Hepatocyte (in vitro differentiated cells): ENCODE results near the gene XRCC4. TPM values are rescaled to one million over a fixed set of nuclear protein-coding genes. Genes with fewer than 3 reads are reported as not detected.

Experiments used
- DNase-seq: peaks from one replicate; pipeline ENCODE4 v3.0.0-alpha.2; 2016; ENCODE audit warnings: low spot score
- H2AFZ ChIP-seq: fragments of 200-600 bp; sonication (generic); 2 replicates; pipeline ENCODE4 v1.6.0; 2016; ENCODE audit warnings: antibody characterized with exemption, mild to moderate bottlenecking
- H3K27ac ChIP-seq: fragments of 200-600 bp; sonication (generic); 2 replicates; pipeline ENCODE4 v1.5.1; 2016; ENCODE audit warnings: mild to moderate bottlenecking
- H3K27me3 ChIP-seq: fragments of 200-600 bp; sonication (generic); 2 replicates; pipeline ENCODE4 v1.6.1; 2016
- H3K36me3 ChIP-seq: fragments of 200-600 bp; sonication (generic); replicated peaks from 2 replicates; pipeline ENCODE4 v1.5.1; 2016; ENCODE audit warnings: low read depth; ENCODE audit not compliant: insufficient read depth
- H3K4me1 ChIP-seq: fragments of 200-600 bp; sonication (generic); 2 replicates; pipeline ENCODE4 v1.5.1; 2016; ENCODE audit warnings: mild to moderate bottlenecking, moderate library complexity; ENCODE audit not compliant: insufficient read depth
- H3K4me2 ChIP-seq: fragments of 200-600 bp; sonication (generic); 2 replicates; pipeline ENCODE4 v1.6.0; 2016
- H3K4me3 ChIP-seq: fragments of 200-600 bp; sonication (generic); 2 replicates; pipeline ENCODE4 v1.5.1; 2016; ENCODE audit warnings: mild to moderate bottlenecking
- H3K79me2 ChIP-seq: fragments of 200-600 bp; sonication (generic); 2 replicates; pipeline ENCODE4 v1.6.0; 2017; ENCODE audit warnings: mild to moderate bottlenecking
- H3K9me2 ChIP-seq: fragments of 200-600 bp; sonication (generic); replicated peaks from 2 replicates; pipeline ENCODE4 v1.6.0; 2017; ENCODE audit warnings: mild to moderate bottlenecking; ENCODE audit not compliant: insufficient read depth
- H3K9me3 ChIP-seq: fragments of 200-600 bp; sonication (generic); 2 replicates; pipeline ENCODE4 v1.5.1; 2016; ENCODE audit warnings: low read depth, mild to moderate bottlenecking
- H4K20me1 ChIP-seq: fragments of 200-600 bp; sonication (generic); 2 replicates; pipeline ENCODE4 v1.6.0; 2016; ENCODE audit warnings: mild to moderate bottlenecking; ENCODE audit not compliant: insufficient read depth, poor library complexity, severe bottlenecking
- CTCF ChIP-seq: fragments of 200-600 bp; sonication (generic); IDR thresholded peaks from 2 replicates; pipeline ENCODE4 v1.5.1; 2016; ENCODE audit warnings: antibody characterized with exemption, mild to moderate bottlenecking; ENCODE audit not compliant: poor library complexity
- EZH2 ChIP-seq: fragments of 200-600 bp; sonication (generic); IDR thresholded peaks from 2 replicates; pipeline ENCODE4 v1.6.1; 2016; ENCODE audit warnings: antibody characterized with exemption, mild to moderate bottlenecking, borderline replicate concordance
- EZH2phosphoT487 ChIP-seq: fragments of 200-600 bp; sonication (generic); IDR thresholded peaks from one replicate; pipeline ENCODE4 v1.6.1; 2018; ENCODE audit warnings: antibody characterized with exemption, mild to moderate bottlenecking, low read depth, moderate library complexity; ENCODE audit not compliant: unreplicated experiment, severe bottlenecking
- WGBS: methylation state at CpG from one replicate; pipeline ENCODE4 v1.1.6; 2016; ENCODE audit warnings: low lambda C conversion rate; ENCODE audit errors: missing lambda C conversion rate; 5-methylcytosine and 5-hydroxymethylcytosine counted together
- polyA plus RNA-seq: library from polyadenylated mRNA; unstranded; fragments of >200 nt; fragmentation: Nextera tagmentation; extraction: Ambion mirVana; gene quantifications from 2 replicates; pipeline ENCODE4 v1.2.1, GENCODE V29; 2016
- total RNA-seq: library from RNA; depleted of rRNA; stranded (reverse); fragments of >200 nt; gene quantifications from 2 replicates; pipeline ENCODE4 v1.2.3, GENCODE V29; 2014

XRCC4 gene
- total and polyA plus RNA-seq, 2 experiments from 2014 or later, result 12.7 to 21.5 TPM

- DNase-seq, result no peak
- Histone ChIP-seq H3K9me3 (no peaks in the 10 kb centered on the region), H3K27me3 (no peaks in the 10 kb centered on the region), H3K4me2 (no peak overlapping the region), H4K20me1 (no peaks in the 10 kb centered on the region), H3K27ac (no peak overlapping the region), H3K79me2 (peaks cover 8% of the 10 kb centered on the region), H2AFZ (no peak overlapping the region), H3K9me2 (no peaks in the 10 kb centered on the region), H3K36me3 (no peaks in the 10 kb centered on the region), H3K4me1 (peaks cover 3% of the 10 kb centered on the region), H3K4me3 (no peak overlapping the region)
- TF ChIP-seq CTCF (no peak), EZH2 (no peak), EZH2phosphoT487 (no peak)
- WGBS, result 96% methylated on average over 4 of the region's 4 CpGs
Measured at GRCh38 chr5:83050723-83051340, 26.5 kb upstream of the XRCC4 start.

- no peaks in the 10 kb centered on the region for H3K9me3 ChIP-seq
- no peak overlapping the region for H3K4me2 ChIP-seq
- H3K27me3 ChIP-seq, result no peaks in the 10 kb centered on the region
- no peaks in the 10 kb centered on the region for H4K20me1 ChIP-seq
- WGBS, result 95% methylated on average over 2 of the region's 2 CpGs
- no peak for DNase-seq
- no peaks in the 10 kb centered on the region for H3K36me3 ChIP-seq
- no peak overlapping the region for H3K4me3 ChIP-seq
- no peaks in the 10 kb centered on the region for H3K4me1 ChIP-seq
- no peaks in the 10 kb centered on the region for H3K9me2 ChIP-seq
- peaks cover 31% of the 10 kb centered on the region for H3K79me2 ChIP-seq
- H2AFZ ChIP-seq, result no peak overlapping the region
- TF ChIP-seq EZH2phosphoT487, result no peak
- no peak for TF ChIP-seq CTCF
- no peak for TF ChIP-seq EZH2
- no peak overlapping the region for H3K27ac ChIP-seq
Measured at GRCh38 chr5:83055166-83055565, 22.2 kb upstream of the XRCC4 start.

DNA sequence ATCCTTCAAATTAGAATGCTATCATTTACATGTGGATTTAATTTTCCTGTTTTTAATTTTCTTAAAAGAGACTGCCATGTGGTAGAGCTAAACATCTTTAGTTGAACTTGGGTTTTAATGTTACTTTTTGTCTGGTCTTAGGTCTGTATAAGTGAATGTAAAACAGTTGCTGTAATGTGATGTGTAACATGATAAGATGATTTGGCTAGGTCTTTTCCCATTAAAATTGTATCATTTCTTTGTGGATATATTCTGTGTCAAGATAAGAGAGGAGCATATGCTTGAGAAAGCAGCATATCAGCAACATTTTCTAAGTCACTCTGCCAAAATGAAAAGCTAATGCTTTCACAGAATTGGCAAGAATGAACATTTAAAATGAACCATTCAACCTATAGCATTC lies 18.6 kb upstream of the XRCC4 start:
- no peaks in the 10 kb centered on the region for H3K4me1 ChIP-seq
- no peaks in the 10 kb centered on the region for H3K27me3 ChIP-seq
- H2AFZ ChIP-seq, result no peak overlapping the region
- TF ChIP-seq CTCF, result no peak
- no peak for TF ChIP-seq EZH2phosphoT487
- no peak for TF ChIP-seq EZH2
- peaks cover 62% of the 10 kb centered on the region for H3K79me2 ChIP-seq
- no peaks in the 10 kb centered on the region for H3K9me2 ChIP-seq
- no peak for DNase-seq
- no peaks in the 10 kb centered on the region for H3K36me3 ChIP-seq
- H3K9me3 ChIP-seq, result no peaks in the 10 kb centered on the region
- H3K4me3 ChIP-seq, result no peak overlapping the region
- no peak overlapping the region for H3K27ac ChIP-seq
- H3K4me2 ChIP-seq, result no peak overlapping the region
- peaks cover 7% of the 10 kb centered on the region for H4K20me1 ChIP-seq
